HG03095 (cell line): Measurements from ENCODE around the gene PHF13.
"Not testable (repeated sequence)": the region's sequence is repeated elsewhere in the genome, so short reads cannot be mapped to it uniquely, and the experiment has no call there.

Experiments used
- ATAC-seq: cut with Tn5 transposase; IDR thresholded peaks from one replicate; pipeline ENCODE4 v1.9.1; 2021; ENCODE audit warnings: moderate library complexity; ENCODE audit not compliant: unreplicated experiment

PHF13 gene

GRCh38 chr1:6653436-6654290 lies 40.1 kb downstream of the PHF13 start:
- ATAC-seq, result no peak

DNA sequence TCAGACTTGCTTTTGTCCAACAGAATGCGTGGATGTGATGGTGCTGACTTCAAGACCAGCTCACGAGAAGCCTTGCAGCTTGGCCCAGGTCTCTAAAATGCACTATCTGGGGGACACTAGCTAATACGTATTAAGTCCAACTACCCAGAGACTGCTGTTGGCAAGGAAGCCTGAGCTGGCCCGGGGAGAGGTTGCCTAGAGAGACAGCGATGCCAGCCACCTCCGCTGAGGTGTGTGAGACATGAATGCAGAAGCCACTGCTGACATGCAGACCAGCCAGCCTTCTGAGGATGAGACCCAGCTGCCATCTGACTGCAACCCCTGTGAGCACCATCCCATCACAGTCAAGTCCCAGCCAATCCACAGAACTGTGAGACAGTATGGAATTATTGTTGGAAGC lies 43.6 kb downstream of the PHF13 start:
- ATAC-seq, result no peak

GRCh38 chr1:6658359-6659060 lies 45.0 kb downstream of the PHF13 start:
- no peak for ATAC-seq

GRCh38 chr1:6660415-6661049 lies 47.0 kb downstream of the PHF13 start:
- ATAC-seq, result no peak

DNA sequence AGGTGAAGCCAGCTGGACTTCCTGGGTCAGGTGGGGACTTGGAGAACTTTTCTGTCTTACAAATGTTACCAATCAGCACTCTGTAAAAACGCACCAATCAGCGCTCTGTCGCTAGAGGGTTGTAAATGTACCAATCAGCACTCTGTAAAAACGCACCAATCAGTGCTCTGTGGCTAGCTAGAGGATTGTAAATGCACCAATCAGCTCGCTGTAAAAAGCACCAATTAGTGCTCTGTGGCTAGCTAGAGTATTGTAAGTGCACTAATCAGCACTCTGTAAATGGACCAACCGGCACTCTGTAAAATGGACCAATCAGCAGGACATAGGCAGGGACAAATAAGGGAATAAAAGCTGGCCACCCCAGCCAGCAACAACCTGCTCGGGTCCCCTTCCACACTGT lies 48.9 kb downstream of the PHF13 start:
- ATAC-seq, result not testable (repeated sequence)

- ATAC-seq, result no peak
Measured at GRCh38 chr1:6666696-6667095, 53.2 kb downstream of the PHF13 start.

DNA sequence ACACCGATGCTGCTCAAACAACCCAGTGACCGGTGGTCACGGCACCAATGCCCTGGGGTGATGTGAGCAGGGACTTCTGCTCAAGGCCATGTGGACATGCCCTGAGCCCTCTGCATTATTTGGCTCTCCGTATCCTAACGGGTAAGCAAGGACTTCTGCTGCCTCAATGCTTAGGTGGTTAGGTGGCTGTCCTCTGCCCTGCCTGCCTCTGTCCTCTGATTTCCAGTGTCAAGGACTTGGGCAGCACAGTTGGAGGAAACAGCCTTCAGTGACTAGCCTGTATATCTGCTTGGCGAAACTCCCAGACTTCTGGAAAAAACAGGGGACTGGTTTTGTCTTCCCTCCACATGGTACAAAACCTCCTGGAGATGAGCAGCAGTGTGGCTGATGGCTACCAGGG lies 53.6 kb downstream of the PHF13 start:
- no peak for ATAC-seq

- no peak for ATAC-seq
Measured at GRCh38 chr1:6668503-6668902, 55.0 kb downstream of the PHF13 start.

- no peak for ATAC-seq
Measured at GRCh38 chr1:6672558-6672957, 59.0 kb downstream of the PHF13 start.
